Vagina (tissue), 2 donors: ENCODE data around the gene TMEM106C. TPM values are rescaled to one million over a fixed set of nuclear protein-coding genes. Genes with fewer than 3 reads are reported as not detected.

Experiments used
- DNase-seq, 2 donors: peaks; one replicate each; pipeline ENCODE4 v3.0.0-alpha.2; 2017; ENCODE audit errors: extremely low spot score in 2 of 2
- H3K27ac ChIP-seq: fragments of 200-600 bp; sonication (generic); one replicate; pipeline ENCODE4 v1.5.1; 2019
- H3K27me3 ChIP-seq: fragments of 200-600 bp; sonication (generic); one replicate; pipeline ENCODE4 v1.5.1; 2019
- H3K36me3 ChIP-seq, 2 donors: fragments of 200-600 bp; sonication (generic); one replicate each; pipeline ENCODE4 v1.5.1; 2017 to 2019
- H3K4me1 ChIP-seq: fragments of 200-600 bp; sonication (generic); one replicate; pipeline ENCODE4 v1.5.1; 2019
- H3K4me3 ChIP-seq, 2 donors: fragments of 200-600 bp; sonication (generic); 1 replicate in 1 of 2; 2 replicates in 1 of 2; pipeline ENCODE4 v1.5.1; 2016 to 2019
- H3K9me3 ChIP-seq: fragments of 200-600 bp; sonication (generic); one replicate; pipeline ENCODE4 v1.5.1; 2019
- POLR2A ChIP-seq, 2 donors: fragments of 450-650 bp; IDR thresholded peaks; one replicate each; pipeline ENCODE4 v1.6.1; 2017; ENCODE audit warnings: antibody characterized with exemption in 2 of 2, mild to moderate bottlenecking in 2 of 2, moderate library complexity in 2 of 2
- POLR2AphosphoS5 ChIP-seq, 2 donors: sonication (generic); formaldehyde crosslinking; IDR thresholded peaks; one replicate each; pipeline ENCODE4 v1.9.0; 2017; ENCODE audit warnings: antibody characterized with exemption in 2 of 2, mild to moderate bottlenecking in 2 of 2, low read depth in 1 of 2; ENCODE audit not compliant: insufficient read depth in 1 of 2
- intact Hi-C: fragments of 100-400 bp; cut with DNase I; formaldehyde crosslinking; loops from one replicate; pipeline ENCODE4 v1.15.1; 2023
- total RNA-seq: library from RNA; depleted of rRNA; stranded (reverse); fragments of >200 nt; gene quantifications from one replicate; pipeline ENCODE4 v1.2.3, GENCODE V29; 2016
- TF ChIP-seq, protein P1 (sequence below), 3 experiments: fragments of 450-650 bp in 2 of 3; fragments of 200-600 bp in 1 of 3; sonication (generic) in 1 of 3; IDR thresholded peaks; one replicate each; pipeline ENCODE4 v1.5.1; 2017 to 2019; ENCODE audit warnings: antibody characterized with exemption in 3 of 3, mild to moderate bottlenecking in 2 of 3, moderate library complexity in 2 of 3

The TMEM106C gene, protein sequence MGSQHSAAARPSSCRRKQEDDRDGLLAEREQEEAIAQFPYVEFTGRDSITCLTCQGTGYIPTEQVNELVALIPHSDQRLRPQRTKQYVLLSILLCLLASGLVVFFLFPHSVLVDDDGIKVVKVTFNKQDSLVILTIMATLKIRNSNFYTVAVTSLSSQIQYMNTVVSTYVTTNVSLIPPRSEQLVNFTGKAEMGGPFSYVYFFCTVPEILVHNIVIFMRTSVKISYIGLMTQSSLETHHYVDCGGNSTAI
- total RNA-seq = 25.3 TPM

DNA sequence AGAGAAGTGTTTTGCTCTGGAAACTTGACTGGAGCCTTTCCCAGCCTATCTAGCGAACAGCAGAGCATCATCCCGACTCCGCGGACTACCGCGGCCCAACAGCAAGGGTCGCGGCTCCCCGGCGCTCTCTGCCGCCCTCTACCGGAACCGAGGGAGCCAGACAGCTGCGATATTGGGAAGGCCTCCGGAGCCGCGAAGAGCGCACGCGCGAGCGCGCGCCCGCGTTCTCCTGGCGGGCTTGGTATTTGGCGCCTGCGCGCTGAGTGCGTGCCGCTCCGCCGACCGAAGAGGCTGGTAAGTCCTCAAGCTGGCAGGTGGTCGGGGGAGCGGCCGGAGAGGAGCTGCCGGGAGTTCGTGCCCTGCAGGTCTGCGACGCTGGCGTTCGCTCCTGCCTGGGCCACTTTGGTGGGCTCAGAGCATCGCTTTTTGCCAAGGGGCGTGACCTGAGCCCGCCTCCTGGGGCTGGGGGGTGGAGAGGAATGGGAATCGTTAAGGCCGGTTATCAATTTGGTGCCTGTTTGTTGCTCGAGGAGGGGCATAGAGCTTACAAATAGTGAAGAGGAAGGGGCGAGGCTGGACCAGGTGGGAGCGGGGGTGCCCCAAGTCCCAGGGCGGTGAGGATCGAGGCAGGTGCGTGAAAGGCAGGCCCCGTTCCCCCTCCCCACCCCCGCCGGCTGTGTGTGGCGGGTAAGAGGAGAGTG is at the start of gene TMEM106C:
TMEM106C (plus strand) TSS at position 257 of the 701 bp plus-strand sequence. CDS start 641 bp downstream, outside the sequence.
- Histone ChIP-seq H3K4me3 (peak within 1 kb of the TSS; percentile 74 to 91), H3K4me1 (no peaks in the 10 kb centered on the region), H3K27me3 (no peaks in the 10 kb centered on the region), H3K36me3 (no peaks in the 10 kb centered on the region), H3K9me3 (no peaks in the 10 kb centered on the region), H3K27ac (peak within 1 kb of the TSS; percentile 71)
- intact Hi-C loops = no loop called here
- DNase-seq = no peak
- TF ChIP-seq POLR2A (IDR thresholded peaks at IDR 0.05) (no peak), POLR2AphosphoS5 (IDR thresholded peaks at IDR 0.05; ENCODE audit: insufficient read depth in 1 of 2, low read depth in 1 of 2) (peak; percentile 80 to 96)
- TF ChIP-seq, protein P1, sequence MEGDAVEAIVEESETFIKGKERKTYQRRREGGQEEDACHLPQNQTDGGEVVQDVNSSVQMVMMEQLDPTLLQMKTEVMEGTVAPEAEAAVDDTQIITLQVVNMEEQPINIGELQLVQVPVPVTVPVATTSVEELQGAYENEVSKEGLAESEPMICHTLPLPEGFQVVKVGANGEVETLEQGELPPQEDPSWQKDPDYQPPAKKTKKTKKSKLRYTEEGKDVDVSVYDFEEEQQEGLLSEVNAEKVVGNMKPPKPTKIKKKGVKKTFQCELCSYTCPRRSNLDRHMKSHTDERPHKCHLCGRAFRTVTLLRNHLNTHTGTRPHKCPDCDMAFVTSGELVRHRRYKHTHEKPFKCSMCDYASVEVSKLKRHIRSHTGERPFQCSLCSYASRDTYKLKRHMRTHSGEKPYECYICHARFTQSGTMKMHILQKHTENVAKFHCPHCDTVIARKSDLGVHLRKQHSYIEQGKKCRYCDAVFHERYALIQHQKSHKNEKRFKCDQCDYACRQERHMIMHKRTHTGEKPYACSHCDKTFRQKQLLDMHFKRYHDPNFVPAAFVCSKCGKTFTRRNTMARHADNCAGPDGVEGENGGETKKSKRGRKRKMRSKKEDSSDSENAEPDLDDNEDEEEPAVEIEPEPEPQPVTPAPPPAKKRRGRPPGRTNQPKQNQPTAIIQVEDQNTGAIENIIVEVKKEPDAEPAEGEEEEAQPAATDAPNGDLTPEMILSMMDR (IDR thresholded peaks at IDR 0.05) = peak; percentile 79 to 97 (median 92)

GRCh38 chr12:47920913-47921312 is 42.5 kb upstream of the TMEM106C start:
- no peak for TF ChIP-seq POLR2AphosphoS5 (IDR thresholded peaks at IDR 0.05; ENCODE audit: insufficient read depth in 1 of 2, low read depth in 1 of 2)
- TF ChIP-seq POLR2A (IDR thresholded peaks at IDR 0.05) = no peak
- TF ChIP-seq, protein P1 (IDR thresholded peaks at IDR 0.05) = no peak
- no peaks in the 10 kb centered on the region for H3K9me3 ChIP-seq
- intact Hi-C loops = no loop called here
- no peak overlapping the region for H3K27ac ChIP-seq
- H3K4me3 ChIP-seq = no peak overlapping the region
- no peaks in the 10 kb centered on the region for H3K36me3 ChIP-seq
- no peaks in the 10 kb centered on the region for H3K27me3 ChIP-seq
- H3K4me1 ChIP-seq = no peaks in the 10 kb centered on the region
- peak in 1 of 2 donors; percentile 55 for DNase-seq

- no peak for DNase-seq
- Histone ChIP-seq H3K27me3 (no peaks in the 10 kb centered on the region), H3K4me3 (no peak overlapping the region), H3K27ac (no peak overlapping the region), H3K9me3 (no peaks in the 10 kb centered on the region), H3K36me3 (no peaks in the 10 kb centered on the region), H3K4me1 (no peaks in the 10 kb centered on the region)
- TF ChIP-seq POLR2A (IDR thresholded peaks at IDR 0.05) (no peak), POLR2AphosphoS5 (IDR thresholded peaks at IDR 0.05; ENCODE audit: insufficient read depth in 1 of 2, low read depth in 1 of 2) (no peak)
- TF ChIP-seq, protein P1 (IDR thresholded peaks at IDR 0.05) = no peak
- intact Hi-C loops = no loop called here
Observed at GRCh38 chr12:47921907-47922306, 41.5 kb upstream of the TMEM106C start.

GRCh38 chr12:47927346-47927745 is 36.0 kb upstream of the TMEM106C start:
- no peak overlapping the region for H3K27ac ChIP-seq
- intact Hi-C loops = no loop called here
- TF ChIP-seq, protein P1 (IDR thresholded peaks at IDR 0.05) = no peak
- TF ChIP-seq POLR2AphosphoS5 (IDR thresholded peaks at IDR 0.05; ENCODE audit: insufficient read depth in 1 of 2, low read depth in 1 of 2) = no peak
- no peak for TF ChIP-seq POLR2A (IDR thresholded peaks at IDR 0.05)

GRCh38 chr12:47930634-47931033 is 32.8 kb upstream of the TMEM106C start:
- Histone ChIP-seq H3K27ac (no peak overlapping the region), H3K36me3 (no peaks in the 10 kb centered on the region), H3K4me1 (peaks cover 7% of the 10 kb centered on the region), H3K27me3 (no peaks in the 10 kb centered on the region), H3K9me3 (no peaks in the 10 kb centered on the region), H3K4me3 (no peak overlapping the region)
- intact Hi-C loops = no loop called here
- DNase-seq = no peak
- no peak for TF ChIP-seq POLR2A (IDR thresholded peaks at IDR 0.05)
- TF ChIP-seq POLR2AphosphoS5 (IDR thresholded peaks at IDR 0.05; ENCODE audit: insufficient read depth in 1 of 2, low read depth in 1 of 2) = no peak
- TF ChIP-seq, protein P1 (IDR thresholded peaks at IDR 0.05) = no peak

More at GRCh38 chr12:47927346-47927745, 36.0 kb upstream of the TMEM106C start:
- no peaks in the 10 kb centered on the region for H3K4me1 ChIP-seq
- no peaks in the 10 kb centered on the region for H3K9me3 ChIP-seq
- H3K4me3 ChIP-seq = no peak overlapping the region
- DNase-seq = peak in 1 of 2 donors; percentile 77
- no peaks in the 10 kb centered on the region for H3K27me3 ChIP-seq
- H3K36me3 ChIP-seq = no peaks in the 10 kb centered on the region
